B cell (primary cell): ENCODE measurements around the gene DRAP1.

Experiments used
- CTCF ChIP-seq: fragments of 200-600 bp; IDR thresholded peaks from one replicate; pipeline ENCODE4 v1.8.0; 2022; ENCODE audit warnings: antibody characterized with exemption, mild to moderate bottlenecking
- EZH2 ChIP-seq: IDR thresholded peaks from 2 replicates; pipeline ENCODE4 v1.6.1; 2012; ENCODE audit warnings: borderline replicate concordance, low read depth, mild to moderate bottlenecking, moderate library complexity, low read length; ENCODE audit not compliant: insufficient read depth, poor library complexity, severe bottlenecking

GRCh38 chr11:65945430-65945911 is 26.2 kb downstream of the DRAP1 start, which contains the start of gene TSGA10IP:
- no peak for TF ChIP-seq EZH2
- TF ChIP-seq CTCF, result no peak
